Measurements from ENCODE around the gene RHOV.

The RHOV gene

GRCh38 chr15:40891810-40892446 lies 17.9 kb upstream of the RHOV start:
- no peak overlapping the region for H3K4me3 ChIP-seq (ENCODE audit: low read length)
- peaks cover 13% of the 10 kb centered on the region for H3K36me3 ChIP-seq (ENCODE audit: control insufficient read depth, low read length)
- peak overlapping the region; percentile 49 for H3K4me2 ChIP-seq (ENCODE audit: low read length)
- peaks cover 20% of the 10 kb centered on the region for H3K79me2 ChIP-seq (ENCODE audit: control insufficient read depth, low read length)
- H3K27me3 ChIP-seq (ENCODE audit: control insufficient read depth, low read length), result no peaks in the 10 kb centered on the region
- no peaks in the 10 kb centered on the region for H3K9me2 ChIP-seq (replicated peaks; ENCODE audit: control insufficient read depth, low read length)
- no peak overlapping the region for H3K27ac ChIP-seq (ENCODE audit: low read depth, low read length)
- no peaks in the 10 kb centered on the region for H3K9me3 ChIP-seq (ENCODE audit: control insufficient read depth, insufficient read depth, low read length)
- H4K20me1 ChIP-seq (ENCODE audit: control insufficient read depth, insufficient read depth, low read depth, low read length), result no peaks in the 10 kb centered on the region
- no peak for TF ChIP-seq EZH2phosphoT487 (IDR thresholded peaks at IDR 0.05; ENCODE audit: borderline replicate concordance, low read length)
- peak; percentile 86 for TF ChIP-seq CTCF (IDR thresholded peaks at IDR 0.05; ENCODE audit: low read depth, low read length, poor library complexity, severe bottlenecking)
- no peaks in the 10 kb centered on the region for H3F3A ChIP-seq (ENCODE audit: control insufficient read depth, insufficient read depth)
- peaks cover 34% of the 10 kb centered on the region for H3K4me1 ChIP-seq (ENCODE audit: control insufficient read depth, low read length)

GRCh38 chr15:40891138-40891537 lies 17.1 kb upstream of the RHOV start:
- no peak overlapping the region for H3K27ac ChIP-seq (ENCODE audit: low read depth, low read length)
- H3K9me3 ChIP-seq (ENCODE audit: control insufficient read depth, insufficient read depth, low read length), result no peaks in the 10 kb centered on the region
- H3K27me3 ChIP-seq (ENCODE audit: control insufficient read depth, low read length), result no peaks in the 10 kb centered on the region
- peaks cover 8% of the 10 kb centered on the region for H3K36me3 ChIP-seq (ENCODE audit: control insufficient read depth, low read length)
- H3K4me1 ChIP-seq (ENCODE audit: control insufficient read depth, low read length), result peaks cover 34% of the 10 kb centered on the region
- no peaks in the 10 kb centered on the region for H4K20me1 ChIP-seq (ENCODE audit: control insufficient read depth, insufficient read depth, low read depth, low read length)
- H3K4me2 ChIP-seq (ENCODE audit: low read length), result peak overlapping the region; percentile 49
- no peaks in the 10 kb centered on the region for H3F3A ChIP-seq (ENCODE audit: control insufficient read depth, insufficient read depth)
- TF ChIP-seq EZH2phosphoT487 (IDR thresholded peaks at IDR 0.05; ENCODE audit: borderline replicate concordance, low read length) (no peak), CTCF (IDR thresholded peaks at IDR 0.05; ENCODE audit: low read depth, low read length, poor library complexity, severe bottlenecking) (no peak)
- peaks cover 19% of the 10 kb centered on the region for H3K79me2 ChIP-seq (ENCODE audit: control insufficient read depth, low read length)
- H3K4me3 ChIP-seq (ENCODE audit: low read length), result no peak overlapping the region
- H3K9me2 ChIP-seq (replicated peaks; ENCODE audit: control insufficient read depth, low read length), result no peaks in the 10 kb centered on the region

- H3K4me3 ChIP-seq (ENCODE audit: low read length), result no peak overlapping the region
- H3K4me2 ChIP-seq (ENCODE audit: low read length), result no peak overlapping the region
- H3K9me2 ChIP-seq (replicated peaks; ENCODE audit: control insufficient read depth, low read length), result no peaks in the 10 kb centered on the region
- H3K9me3 ChIP-seq (ENCODE audit: control insufficient read depth, insufficient read depth, low read length), result no peaks in the 10 kb centered on the region
- H3K27ac ChIP-seq (ENCODE audit: low read depth, low read length), result no peak overlapping the region
- H4K20me1 ChIP-seq (ENCODE audit: control insufficient read depth, insufficient read depth, low read depth, low read length), result no peaks in the 10 kb centered on the region
- H3K27me3 ChIP-seq (ENCODE audit: control insufficient read depth, low read length), result no peaks in the 10 kb centered on the region
- H3K4me1 ChIP-seq (ENCODE audit: control insufficient read depth, low read length), result peaks cover 24% of the 10 kb centered on the region
- H3K36me3 ChIP-seq (ENCODE audit: control insufficient read depth, low read length), result no peaks in the 10 kb centered on the region
- no peaks in the 10 kb centered on the region for H3K79me2 ChIP-seq (ENCODE audit: control insufficient read depth, low read length)
- no peaks in the 10 kb centered on the region for H3F3A ChIP-seq (ENCODE audit: control insufficient read depth, insufficient read depth)
- TF ChIP-seq EZH2phosphoT487 (IDR thresholded peaks at IDR 0.05; ENCODE audit: borderline replicate concordance, low read length), result no peak
- TF ChIP-seq CTCF (IDR thresholded peaks at IDR 0.05; ENCODE audit: low read depth, low read length, poor library complexity, severe bottlenecking), result no peak
Observed at GRCh38 chr15:40889112-40889511, 15.1 kb upstream of the RHOV start.
